HG02642 (cell line): ENCODE results near the gene SEC61A1.

Experiments used
- ATAC-seq: cut with Tn5 transposase; IDR thresholded peaks from one replicate; pipeline ENCODE4 v1.9.1; 2021; ENCODE audit warnings: mild to moderate bottlenecking; ENCODE audit not compliant: unreplicated experiment, poor library complexity

The SEC61A1 gene

GRCh38 chr3:128076483-128077201 is 24.4 kb downstream of the SEC61A1 start:
- no peak for ATAC-seq

DNA sequence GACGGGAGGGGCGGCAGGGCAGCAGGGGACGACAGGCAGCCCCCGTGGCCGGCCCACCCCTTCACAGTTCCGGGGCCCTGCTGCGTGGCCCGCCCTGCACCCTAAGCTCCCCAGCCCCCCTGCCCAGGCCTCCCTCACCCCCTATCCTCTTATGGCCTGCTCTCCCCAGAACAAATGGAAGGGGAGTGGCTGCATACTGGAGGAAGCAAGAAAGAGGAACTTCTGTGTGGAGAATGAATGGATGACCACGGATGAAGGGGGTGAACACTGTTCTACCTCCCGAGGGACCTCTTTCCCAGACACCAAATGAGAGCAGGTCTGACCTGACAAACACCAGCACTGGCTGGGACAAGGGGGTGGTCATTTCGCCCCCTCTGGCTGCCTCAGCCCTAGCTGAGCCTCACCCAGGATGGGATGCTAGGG is 25.0 kb downstream of the SEC61A1 start:
- no peak for ATAC-seq

DNA sequence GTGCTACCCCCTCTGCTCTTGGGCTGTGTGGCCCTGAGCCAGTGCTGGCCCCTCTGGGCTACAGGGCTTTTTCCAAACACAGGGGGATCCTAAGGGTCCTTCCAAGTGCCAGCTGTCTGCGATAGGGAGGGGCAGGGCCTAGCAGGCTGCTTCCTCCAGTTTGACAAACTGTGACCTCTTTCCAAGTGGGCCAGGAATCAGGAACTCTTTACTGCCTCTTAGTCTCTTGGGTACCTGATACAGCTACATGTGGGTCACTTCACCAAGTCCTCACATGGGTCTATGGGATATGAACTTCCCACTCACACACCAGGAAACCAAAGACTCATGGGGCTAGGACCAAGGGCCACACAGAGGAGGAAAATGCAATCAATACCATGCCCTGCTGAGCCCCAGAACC is 25.4 kb downstream of the SEC61A1 start:
- ATAC-seq, result no peak

DNA sequence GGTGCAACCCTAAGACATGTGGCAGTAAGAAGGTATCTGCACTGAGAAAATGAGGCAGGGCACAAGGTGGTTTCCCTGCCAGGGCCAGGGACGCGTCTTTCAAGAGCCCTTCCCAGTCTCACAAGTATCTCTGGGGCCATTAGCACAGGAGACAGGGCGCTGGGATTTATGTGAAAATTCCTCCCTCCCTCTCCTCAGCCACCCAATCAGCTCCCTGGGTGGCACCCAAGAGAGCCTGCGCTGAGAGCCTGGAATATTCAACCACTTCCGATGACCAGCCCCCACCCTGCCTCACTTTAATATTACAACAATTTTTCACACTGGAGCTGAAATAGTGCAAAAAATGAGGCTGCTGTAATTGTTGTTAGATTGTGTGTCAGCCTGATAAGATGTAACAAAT is 26.1 kb downstream of the SEC61A1 start:
- ATAC-seq, result no peak

DNA sequence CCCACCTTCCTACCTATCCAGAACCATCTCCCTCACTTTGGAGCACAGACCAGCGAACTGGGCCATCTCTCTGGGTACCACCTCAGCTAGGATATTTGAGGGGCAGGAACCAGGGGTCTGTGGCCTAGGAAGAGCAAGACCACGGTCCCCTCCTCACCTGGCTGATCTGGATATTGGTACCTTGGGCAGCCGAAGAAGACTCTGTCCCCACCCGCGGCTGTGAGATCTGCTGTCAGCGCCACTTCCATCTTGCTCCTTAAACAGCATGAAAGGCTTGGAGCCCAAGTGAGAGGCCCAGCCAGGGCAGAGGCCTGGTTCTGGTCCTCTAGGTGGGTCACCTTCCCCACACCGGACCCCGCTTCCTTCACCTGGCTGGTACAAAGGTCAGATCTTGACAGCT is 26.6 kb downstream of the SEC61A1 start:
- no peak for ATAC-seq

- ATAC-seq, result no peak
Measured at GRCh38 chr3:128079823-128080222, 27.6 kb downstream of the SEC61A1 start.

DNA sequence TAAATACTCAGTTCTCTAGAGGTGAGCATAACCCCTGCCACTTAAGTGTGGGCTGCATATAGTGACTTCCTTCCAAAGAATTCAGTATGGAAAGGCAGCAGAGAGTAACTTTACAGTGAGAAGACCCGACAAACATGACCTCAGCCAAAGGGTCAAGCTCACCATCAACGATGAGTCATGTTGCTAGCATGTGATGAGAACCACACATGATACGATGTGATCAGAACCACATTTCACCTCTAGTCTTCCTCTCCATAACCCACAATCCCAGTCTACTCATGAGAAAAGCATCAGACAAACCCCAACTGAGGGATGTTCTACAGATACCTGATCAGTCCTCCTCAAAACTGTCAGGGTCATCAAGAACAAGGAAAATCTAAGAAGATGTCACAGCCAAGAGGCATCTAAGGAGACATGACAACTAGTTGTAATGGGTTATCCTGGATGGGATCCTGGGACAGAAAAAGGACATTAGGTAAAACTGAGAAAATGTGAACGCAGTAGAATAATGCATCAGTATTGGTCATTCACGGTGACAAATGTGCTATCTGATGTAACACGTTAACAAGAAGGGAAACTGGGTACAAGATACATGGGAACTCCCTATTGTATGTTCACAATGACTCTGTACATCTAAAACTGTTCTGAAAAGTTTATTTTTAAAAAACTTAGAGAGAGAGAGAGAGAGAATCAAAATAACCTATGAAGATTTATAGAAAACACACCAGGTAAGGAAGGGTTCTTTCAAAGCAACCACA is 28.3 kb downstream of the SEC61A1 start:
- no peak for ATAC-seq

DNA sequence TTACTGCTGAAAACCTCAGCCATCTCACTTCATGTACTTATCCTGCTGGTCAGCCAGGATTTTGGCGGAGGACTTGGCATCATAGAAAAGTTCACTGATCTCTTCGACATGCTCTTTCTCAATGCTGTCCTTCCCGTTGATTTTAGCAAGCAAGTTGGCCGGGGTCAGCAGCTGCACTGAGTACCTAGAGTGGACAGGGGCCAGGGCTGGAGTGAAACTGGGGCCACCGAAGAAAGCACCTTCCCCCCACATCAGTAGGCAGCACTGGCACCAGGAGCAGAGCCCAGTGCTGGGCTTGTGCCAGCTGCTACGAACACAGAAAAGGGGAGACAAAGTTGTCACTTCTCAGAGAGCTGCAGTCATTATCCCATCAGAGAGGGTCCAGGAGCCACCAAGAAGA is 29.0 kb downstream of the SEC61A1 start:
- ATAC-seq, result no peak

- no peak for ATAC-seq
Measured at GRCh38 chr3:128081846-128082245, 29.6 kb downstream of the SEC61A1 start.

DNA sequence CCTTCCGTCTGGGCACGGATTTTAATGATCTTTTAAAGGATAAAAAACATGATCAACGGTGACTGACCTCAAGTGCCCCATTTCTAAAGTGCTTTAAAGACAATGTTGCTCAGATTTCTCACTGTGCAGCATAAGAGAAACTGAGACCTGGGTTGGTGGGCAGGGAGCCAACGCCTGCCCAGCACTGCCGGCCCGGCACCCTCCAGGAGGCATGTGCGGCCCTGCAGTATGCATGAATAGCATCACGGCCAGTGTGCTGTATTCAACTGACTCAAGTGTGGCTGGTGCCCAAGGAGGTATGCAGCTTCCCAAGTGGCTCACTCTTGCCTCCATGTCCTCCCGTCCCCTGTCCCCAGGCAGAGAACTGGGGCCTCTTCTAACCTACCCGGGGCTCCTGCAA is 30.3 kb downstream of the SEC61A1 start:
- no peak for ATAC-seq

DNA sequence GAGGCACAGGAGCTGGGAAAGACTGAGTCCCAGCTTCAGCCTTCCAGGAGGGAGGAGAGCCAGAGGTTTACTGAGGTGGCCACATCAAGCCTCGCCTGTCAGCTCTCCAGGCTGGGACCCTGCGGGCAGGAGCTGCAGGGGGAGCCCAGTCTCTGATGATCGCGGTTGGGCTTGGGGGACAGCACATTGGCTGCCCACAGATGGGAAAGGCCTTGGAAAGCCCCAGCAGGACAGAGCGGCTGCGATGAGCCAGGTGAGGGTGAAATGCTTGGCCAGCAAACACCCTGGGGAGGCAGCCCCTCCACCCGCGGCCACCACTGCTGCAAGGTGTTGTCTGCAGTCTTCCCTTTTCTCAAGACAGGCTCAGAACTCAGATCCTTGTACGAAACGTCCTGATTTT is 31.2 kb downstream of the SEC61A1 start:
- no peak for ATAC-seq

GRCh38 chr3:128083980-128084674 is 31.9 kb downstream of the SEC61A1 start:
- no peak for ATAC-seq

DNA sequence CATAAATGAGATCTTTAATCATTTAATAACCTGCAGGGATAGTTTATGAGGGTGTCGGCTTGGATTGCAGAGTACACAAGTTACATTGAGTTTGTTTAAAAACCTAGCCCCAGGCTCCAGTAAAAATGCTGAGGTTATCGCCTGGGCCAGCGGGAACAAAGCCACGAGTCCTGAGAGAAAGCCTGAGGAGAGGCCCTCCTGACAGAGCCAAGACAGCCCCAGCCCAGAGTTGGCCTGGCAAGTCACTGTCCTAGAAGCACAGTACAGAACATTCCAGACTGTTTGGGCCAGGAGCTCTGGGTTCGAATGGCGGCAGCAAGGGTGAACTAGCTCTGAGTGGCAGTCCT is 32.4 kb downstream of the SEC61A1 start:
- ATAC-seq, result no peak

GRCh38 chr3:128089135-128089534 is 36.9 kb downstream of the SEC61A1 start:
- no peak for ATAC-seq

GRCh38 chr3:128091586-128091985 is 39.3 kb downstream of the SEC61A1 start:
- no peak for ATAC-seq

- ATAC-seq, result peak; percentile 9
Measured at GRCh38 chr3:128094295-128095151, 42.3 kb downstream of the SEC61A1 start.

GRCh38 chr3:128095222-128095703 is 43.0 kb downstream of the SEC61A1 start:
- peak; percentile 83 for ATAC-seq

- ATAC-seq, result no peak
Measured at GRCh38 chr3:128098234-128098633, 46.0 kb downstream of the SEC61A1 start.

DNA sequence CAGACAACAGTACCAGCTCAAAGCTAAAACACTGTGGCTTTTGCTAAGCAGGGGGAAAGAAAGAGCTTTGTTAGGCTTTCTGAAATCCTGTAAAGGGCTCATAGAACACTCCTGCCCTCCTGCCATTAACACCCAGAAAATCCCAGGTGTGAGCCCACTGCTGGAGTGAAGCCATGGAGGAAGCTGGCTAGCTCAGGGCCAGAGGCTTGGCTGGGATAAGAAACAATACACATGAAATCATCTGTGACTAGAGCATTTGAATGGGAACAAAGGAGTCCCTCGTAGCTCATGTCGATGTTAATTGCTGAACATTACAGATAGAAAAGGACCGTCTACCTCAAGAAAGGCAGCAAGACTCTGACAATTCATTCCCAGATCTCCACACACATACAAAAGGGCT is 47.9 kb downstream of the SEC61A1 start:
- ATAC-seq, result no peak

DNA sequence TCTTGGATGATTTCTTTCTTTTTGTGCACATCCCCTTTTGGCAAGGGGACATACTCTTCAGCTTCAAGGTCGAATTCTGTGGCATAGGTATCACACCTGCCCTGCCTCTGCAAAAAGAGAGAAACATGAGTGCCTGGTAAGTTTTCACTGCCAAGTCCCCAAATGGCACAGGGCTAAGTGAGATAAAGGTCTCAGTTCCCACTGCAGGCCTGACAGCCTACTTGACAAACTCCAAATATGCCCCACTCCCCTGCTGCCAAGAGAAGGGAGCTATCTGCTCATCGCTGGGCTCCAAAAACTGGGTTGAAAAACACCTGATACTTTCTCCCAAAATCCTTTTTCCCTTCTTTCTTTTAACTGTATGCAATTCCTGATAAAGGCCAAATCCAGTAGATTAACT is 48.4 kb downstream of the SEC61A1 start:
- ATAC-seq, result no peak
